T47D (cell line): ENCODE measurements around the gene DPP10.
"Not testable (repeated sequence)": the region's sequence is repeated elsewhere in the genome, so short reads cannot be mapped to it uniquely, and the experiment has no call there.

Experiments
- DNase-seq, 2 experiments: peaks; one replicate each; pipeline versions ENCODE4 v3.0.0 to v3.0.0-alpha.2; 2011 to 2012; ENCODE audit warnings: low read depth in 1 of 2, low spot score in 1 of 2
- JUND ChIP-seq: IDR thresholded peaks from 2 replicates; pipeline ENCODE4 v1.6.1; 2012; ENCODE audit warnings: low read depth
- in situ Hi-C: cut with HindIII; loops from 2 replicates; pipeline ENCODE4 v1.10.0; 2016; ENCODE audit warnings: low sequenced_read_pairs, low pct_unique_long_range_greater_than_20kb

DPP10 gene

GRCh38 chr2:114717049-114717448 lies 274.6 kb downstream of the DPP10 start:
- TF ChIP-seq JUND, result no peak
- DNase-seq, result no peak
- in situ Hi-C loops, result no loop called here

- TF ChIP-seq JUND, result no peak
- no peak for DNase-seq
- in situ Hi-C loops, result no loop called here
Observed at GRCh38 chr2:114724454-114724853, 282.0 kb downstream of the DPP10 start.

GRCh38 chr2:114727012-114727411 lies 284.6 kb downstream of the DPP10 start:
- no peak for TF ChIP-seq JUND
- DNase-seq, result no peak
- in situ Hi-C loops, result no loop called here

- in situ Hi-C loops, result no loop called here
- no peak for DNase-seq
- no peak for TF ChIP-seq JUND
Observed at GRCh38 chr2:114728372-114728771, 285.9 kb downstream of the DPP10 start.

GRCh38 chr2:114729026-114729425 lies 286.6 kb downstream of the DPP10 start:
- DNase-seq, result peak; percentile 2 to 19
- no peak for TF ChIP-seq JUND
- in situ Hi-C loops, result no loop called here

- no peak for DNase-seq
- TF ChIP-seq JUND, result no peak
- in situ Hi-C loops, result no loop called here
Observed at GRCh38 chr2:114735126-114735525, 292.7 kb downstream of the DPP10 start.

GRCh38 chr2:114742245-114742644 lies 299.8 kb downstream of the DPP10 start:
- no peak for DNase-seq
- TF ChIP-seq JUND, result no peak
- in situ Hi-C loops, result no loop called here

GRCh38 chr2:114745700-114746099 lies 303.3 kb downstream of the DPP10 start:
- DNase-seq, result no peak
- no peak for TF ChIP-seq JUND
- in situ Hi-C loops, result no loop called here

- DNase-seq, in situ Hi-C loops: not testable (repeated sequence)
Observed at GRCh38 chr2:114748175-114748574, 305.7 kb downstream of the DPP10 start.

- DNase-seq, result no peak
- in situ Hi-C loops, result no loop called here
- TF ChIP-seq JUND, result no peak
Observed at GRCh38 chr2:114752425-114752824, 310.0 kb downstream of the DPP10 start.

- TF ChIP-seq JUND, result no peak
- no peak for DNase-seq
- in situ Hi-C loops, result no loop called here
Observed at GRCh38 chr2:114753145-114753544, 310.7 kb downstream of the DPP10 start.

- DNase-seq, result peak in 1 of 2 experiments; percentile 10
- in situ Hi-C loops, result no loop called here
- no peak for TF ChIP-seq JUND
Observed at GRCh38 chr2:114754907-114755563, 312.6 kb downstream of the DPP10 start.

GRCh38 chr2:114762376-114762775 lies 319.9 kb downstream of the DPP10 start:
- in situ Hi-C loops, result no loop called here
- TF ChIP-seq JUND, result no peak
- no peak for DNase-seq

GRCh38 chr2:114762986-114763385 lies 320.5 kb downstream of the DPP10 start:
- no peak for TF ChIP-seq JUND
- no peak for DNase-seq
- in situ Hi-C loops, result no loop called here
